ENCODE measurements around the gene DYRK2. TPM values are rescaled to one million over a fixed set of nuclear protein-coding genes. Genes with fewer than 3 reads are reported as not detected.

The DYRK2 gene
- total and polyA plus RNA-seq, 10 donors, result 5.0 to 42.8 (median 35.5) TPM

DNA sequence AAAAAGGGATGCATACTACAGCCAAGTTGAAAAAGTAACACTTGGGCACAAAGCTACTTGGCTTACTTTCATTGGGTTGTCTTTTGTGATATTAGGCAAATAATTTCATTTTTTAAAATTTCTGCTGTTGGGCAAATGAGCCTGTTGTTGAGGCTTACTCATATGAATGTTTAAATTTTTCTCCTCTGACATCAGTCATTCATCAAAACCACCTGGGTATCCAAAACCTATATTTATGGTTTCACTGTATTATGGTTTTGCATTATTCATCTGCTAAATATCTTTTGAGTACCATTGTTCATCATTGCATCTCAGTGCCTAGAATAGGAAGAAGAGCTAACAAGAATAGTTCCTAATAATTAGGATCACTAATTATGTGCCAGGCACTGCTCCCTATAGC, 28.1 kb downstream of the DYRK2 start:
- peaks cover 0 to 8% (median 0%) of the 10 kb centered on the region in 6 donors for H3K4me1 ChIP-seq
- no peak overlapping the region for H3K4me3 ChIP-seq
- H3K9me3 ChIP-seq, result peaks cover 0 to 25% (median 22%) of the 10 kb centered on the region in 8 donors
- peaks cover 0 to 10% (median 0%) of the 10 kb centered on the region in 6 donors for H3K36me3 ChIP-seq
- no peak for DNase-seq
- H3K27ac ChIP-seq, result no peak overlapping the region
- no peaks in the 10 kb centered on the region for H3K27me3 ChIP-seq (replicated peaks in 1 of 7)
- intact Hi-C loops (cut with DNase I; ENCODE audit: low total_unique reads), result no loop called here
- TF ChIP-seq, protein P1, sequence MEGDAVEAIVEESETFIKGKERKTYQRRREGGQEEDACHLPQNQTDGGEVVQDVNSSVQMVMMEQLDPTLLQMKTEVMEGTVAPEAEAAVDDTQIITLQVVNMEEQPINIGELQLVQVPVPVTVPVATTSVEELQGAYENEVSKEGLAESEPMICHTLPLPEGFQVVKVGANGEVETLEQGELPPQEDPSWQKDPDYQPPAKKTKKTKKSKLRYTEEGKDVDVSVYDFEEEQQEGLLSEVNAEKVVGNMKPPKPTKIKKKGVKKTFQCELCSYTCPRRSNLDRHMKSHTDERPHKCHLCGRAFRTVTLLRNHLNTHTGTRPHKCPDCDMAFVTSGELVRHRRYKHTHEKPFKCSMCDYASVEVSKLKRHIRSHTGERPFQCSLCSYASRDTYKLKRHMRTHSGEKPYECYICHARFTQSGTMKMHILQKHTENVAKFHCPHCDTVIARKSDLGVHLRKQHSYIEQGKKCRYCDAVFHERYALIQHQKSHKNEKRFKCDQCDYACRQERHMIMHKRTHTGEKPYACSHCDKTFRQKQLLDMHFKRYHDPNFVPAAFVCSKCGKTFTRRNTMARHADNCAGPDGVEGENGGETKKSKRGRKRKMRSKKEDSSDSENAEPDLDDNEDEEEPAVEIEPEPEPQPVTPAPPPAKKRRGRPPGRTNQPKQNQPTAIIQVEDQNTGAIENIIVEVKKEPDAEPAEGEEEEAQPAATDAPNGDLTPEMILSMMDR (IDR thresholded peaks at IDR 0.05 in 8 of 11, conservative IDR thresholded peaks at IDR 0.05 in 3 of 11), result no peak
- TF ChIP-seq POLR2A (IDR thresholded peaks at IDR 0.05) (no peak), POLR2AphosphoS5 (IDR thresholded peaks at IDR 0.05) (no peak)

DNA sequence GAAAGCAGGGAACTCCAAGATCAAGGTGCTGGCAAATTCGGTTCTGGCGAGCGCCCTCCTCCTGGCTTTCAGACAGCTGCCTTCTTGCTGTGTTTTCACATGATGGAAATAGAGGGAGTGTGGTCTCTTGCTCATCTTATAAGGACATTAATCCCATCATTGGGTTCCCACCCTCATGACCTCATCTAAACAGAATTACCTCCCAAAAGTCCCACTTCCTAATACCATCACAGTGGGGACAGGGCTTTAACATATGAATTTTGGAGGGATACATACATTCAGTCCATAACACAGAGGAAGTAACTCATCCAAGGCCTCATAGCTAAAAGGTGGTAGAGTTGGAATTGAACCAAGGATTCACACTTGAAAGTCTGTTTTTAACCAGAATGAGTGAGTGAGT, 28.6 kb downstream of the DYRK2 start:
- intact Hi-C loops (cut with DNase I; ENCODE audit: low total_unique reads), result no loop called here
- 91 to 98% (median 97%) methylated on average over 3 of the region's 3 CpGs for WGBS, 5 donors
- DNase-seq, result no peak

DNA sequence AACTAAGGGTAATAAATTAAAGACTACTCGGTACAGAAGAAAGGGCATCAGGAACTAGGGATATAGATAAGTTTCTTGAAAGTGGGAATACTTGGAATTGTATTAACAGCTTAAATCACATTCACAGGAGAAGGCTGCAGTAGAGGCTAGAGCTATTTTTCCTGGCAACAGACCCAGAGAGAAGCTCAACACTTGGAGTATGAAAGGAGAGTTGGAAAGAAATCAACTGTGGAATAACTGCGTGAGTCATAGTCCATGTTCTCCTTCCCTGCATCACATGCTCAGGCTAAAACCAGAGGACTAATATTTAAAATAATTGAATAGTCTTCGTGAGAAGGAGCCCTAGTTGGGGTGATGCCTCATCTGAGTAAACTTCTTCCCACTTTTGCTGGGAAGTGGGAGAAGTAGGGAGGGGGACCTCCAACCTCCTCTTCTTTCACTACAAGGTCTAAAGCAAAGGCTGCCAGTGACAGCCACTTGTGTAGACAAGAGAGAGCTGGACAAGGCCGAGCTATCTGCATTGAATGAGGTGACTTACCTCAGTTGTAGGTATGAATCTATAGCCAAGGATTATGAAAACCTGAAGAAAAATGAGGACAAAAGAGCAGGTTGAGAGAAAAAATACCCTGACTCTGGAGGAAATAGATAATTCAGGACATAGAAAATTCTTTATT, 32.7 kb downstream of the DYRK2 start:
- intact Hi-C loops (cut with DNase I; ENCODE audit: low total_unique reads), result no loop called here
- TF ChIP-seq POLR2A (IDR thresholded peaks at IDR 0.05) (no peak), POLR2AphosphoS5 (IDR thresholded peaks at IDR 0.05) (no peak)
- TF ChIP-seq, protein P1 (IDR thresholded peaks at IDR 0.05 in 8 of 11, conservative IDR thresholded peaks at IDR 0.05 in 3 of 11), result no peak
- Histone ChIP-seq H3K9me3 (no peaks in the 10 kb centered on the region), H3K4me3 (no peak overlapping the region), H3K27me3 (replicated peaks in 1 of 7) (no peaks in the 10 kb centered on the region), H3K36me3 (no peaks in the 10 kb centered on the region), H3K4me1 (peaks cover 0 to 8% (median 0%) of the 10 kb centered on the region in 6 donors), H3K27ac (no peak overlapping the region)
- WGBS, 5 donors, result 86 to 96% (median 89%) methylated on average over 4 of the region's 4 CpGs
- DNase-seq, result no peak

More for the DNA sequence above, 28.6 kb downstream of the DYRK2 start:
- TF ChIP-seq POLR2AphosphoS5 (IDR thresholded peaks at IDR 0.05) (no peak), POLR2A (IDR thresholded peaks at IDR 0.05) (no peak)
- TF ChIP-seq, protein P1 (IDR thresholded peaks at IDR 0.05 in 8 of 11, conservative IDR thresholded peaks at IDR 0.05 in 3 of 11), result no peak
- Histone ChIP-seq H3K36me3 (peaks cover 0 to 10% (median 0%) of the 10 kb centered on the region in 6 donors), H3K9me3 (peaks cover 0 to 25% (median 22%) of the 10 kb centered on the region in 8 donors), H3K27ac (no peak overlapping the region), H3K4me3 (no peak overlapping the region), H3K27me3 (replicated peaks in 1 of 7) (no peaks in the 10 kb centered on the region), H3K4me1 (peaks cover 0 to 8% (median 0%) of the 10 kb centered on the region in 6 donors)

DNA sequence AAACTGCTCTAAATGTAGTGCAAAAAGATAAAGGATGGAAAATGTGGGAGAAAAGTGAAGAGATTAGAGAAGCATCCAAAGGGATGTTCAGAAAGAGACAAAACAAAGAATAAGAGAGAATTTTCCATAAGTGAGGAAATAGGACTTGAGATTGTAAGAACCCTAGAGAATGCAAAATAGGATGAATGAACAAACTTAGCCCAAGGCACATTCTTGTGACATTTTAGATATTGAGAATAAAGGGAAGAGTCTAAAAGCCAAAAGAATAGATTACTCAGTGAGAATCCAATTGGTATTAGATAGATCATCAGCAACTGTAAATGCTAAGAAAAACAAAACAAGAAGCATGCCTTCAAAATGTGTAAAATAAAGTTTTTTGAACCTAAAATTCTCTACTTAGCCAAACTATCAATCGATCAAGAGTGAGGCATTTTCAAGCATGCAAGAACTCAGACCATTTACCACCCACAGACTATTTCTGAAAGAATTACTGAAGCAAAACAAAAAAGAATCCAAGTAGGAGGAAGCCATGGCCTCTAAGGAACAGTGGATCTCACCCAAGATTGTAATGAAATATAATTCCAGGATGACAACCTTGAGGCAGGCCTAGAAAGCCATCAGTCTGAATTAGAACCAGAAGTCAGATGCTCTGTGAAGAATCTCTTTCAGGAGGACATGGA, 33.5 kb downstream of the DYRK2 start:
- 90 to 100% (median 95%) methylated on average over 1 of the region's 1 CpG for WGBS, 5 donors
- Histone ChIP-seq H3K27ac (no peak overlapping the region), H3K4me3 (no peak overlapping the region), H3K27me3 (replicated peaks in 1 of 7) (no peaks in the 10 kb centered on the region), H3K36me3 (no peaks in the 10 kb centered on the region), H3K9me3 (no peaks in the 10 kb centered on the region), H3K4me1 (peaks cover 0 to 8% (median 0%) of the 10 kb centered on the region in 6 donors)
- TF ChIP-seq POLR2AphosphoS5 (IDR thresholded peaks at IDR 0.05) (no peak), POLR2A (IDR thresholded peaks at IDR 0.05) (no peak)
- TF ChIP-seq, protein P1 (IDR thresholded peaks at IDR 0.05 in 8 of 11, conservative IDR thresholded peaks at IDR 0.05 in 3 of 11), result no peak
- intact Hi-C loops (cut with DNase I; ENCODE audit: low total_unique reads), result no loop called here
- DNase-seq, result no peak
